HG03432 (cell line): ENCODE data around the gene RPL28.
"Not testable (repeated sequence)": the region's sequence is repeated elsewhere in the genome, so short reads cannot be mapped to it uniquely, and the experiment has no call there.

Source experiments
- ATAC-seq: cut with Tn5 transposase; IDR thresholded peaks from one replicate; pipeline ENCODE4 v1.9.1; 2021; ENCODE audit warnings: mild to moderate bottlenecking, moderate library complexity; ENCODE audit not compliant: unreplicated experiment

The RPL28 gene

DNA sequence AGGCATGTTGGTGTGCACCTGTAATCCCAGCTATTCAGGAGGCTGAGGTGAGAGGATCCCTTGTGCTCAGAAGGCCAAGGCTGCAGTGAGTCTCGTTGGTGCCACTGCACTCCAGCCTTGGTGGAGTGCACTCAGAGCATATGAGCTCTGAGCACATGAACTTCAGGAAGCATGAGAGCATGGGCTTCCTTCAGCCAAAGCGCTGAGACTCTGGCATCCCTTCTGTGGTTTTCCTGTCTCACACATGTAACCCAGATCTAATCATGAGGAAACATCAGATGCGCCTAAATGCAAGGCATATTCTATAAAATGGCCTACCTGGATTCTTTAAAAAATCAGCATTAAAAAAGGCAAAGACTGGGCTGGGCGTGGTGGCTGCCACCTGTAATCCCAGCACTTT lies 35.5 kb downstream of the RPL28 start:
- not testable (repeated sequence) for ATAC-seq

GRCh38 chr19:55423225-55424005 lies 37.7 kb downstream of the RPL28 start:
- no peak for ATAC-seq

DNA sequence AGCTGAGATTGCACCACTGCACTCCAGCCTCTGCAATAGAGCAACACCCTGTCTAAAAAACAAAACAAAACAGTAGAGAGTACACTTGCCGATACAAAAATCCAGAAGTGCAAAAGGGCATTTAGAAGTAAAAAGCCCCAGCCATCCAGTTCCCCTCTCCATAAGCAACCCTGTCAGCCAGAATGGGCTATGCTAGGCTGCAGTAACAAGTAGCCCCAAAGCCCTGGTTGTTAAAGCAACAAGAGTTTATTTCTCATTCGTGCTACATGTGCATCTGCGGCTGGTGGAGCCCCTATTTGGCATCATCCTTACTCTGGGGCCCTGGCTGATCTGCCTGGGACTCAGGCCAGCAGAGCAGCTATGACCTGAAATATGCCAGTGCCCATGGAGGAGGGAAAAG lies 38.8 kb downstream of the RPL28 start:
- no peak for ATAC-seq

- ATAC-seq, result no peak
These were observed 40.3 kb downstream of the RPL28 start for GRCh38 chr19:55426042-55426441.

- ATAC-seq, result no peak
These were observed 45.5 kb downstream of the RPL28 start for GRCh38 chr19:55431183-55431582.

- ATAC-seq, result no peak
These were observed 46.7 kb downstream of the RPL28 start for GRCh38 chr19:55432241-55432959.

GRCh38 chr19:55433292-55433691 lies 47.6 kb downstream of the RPL28 start:
- no peak for ATAC-seq

DNA sequence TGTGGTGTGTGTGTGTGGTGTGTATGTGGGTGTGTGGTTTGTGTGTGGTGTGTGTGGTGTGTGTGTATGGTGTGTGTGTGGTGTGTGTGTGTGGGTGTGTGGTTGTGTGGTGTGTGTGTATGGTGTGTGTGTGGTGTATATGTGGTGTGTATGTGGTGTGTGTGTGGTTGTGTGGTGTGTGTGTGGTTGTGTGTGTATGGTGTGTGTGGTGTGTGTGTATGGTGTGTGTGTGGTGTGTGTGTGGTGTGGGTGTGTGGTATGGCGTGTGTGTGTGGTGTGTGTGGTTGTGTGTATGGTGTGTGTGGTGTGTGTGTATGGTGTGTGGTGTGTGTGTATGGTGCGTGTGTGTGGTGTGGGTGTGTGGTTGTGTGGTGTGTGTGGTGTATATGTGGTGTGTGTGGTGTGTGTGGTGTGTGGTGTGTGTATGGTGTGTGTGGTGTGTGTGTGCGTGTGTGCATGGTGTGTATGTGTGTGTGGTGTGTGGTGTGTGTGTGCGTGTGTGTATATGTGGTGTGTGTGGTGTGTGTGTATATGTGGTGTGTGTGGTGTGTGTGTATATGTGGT lies 48.7 kb downstream of the RPL28 start:
- no peak for ATAC-seq

GRCh38 chr19:55435020-55435419 lies 49.3 kb downstream of the RPL28 start:
- no peak for ATAC-seq

DNA sequence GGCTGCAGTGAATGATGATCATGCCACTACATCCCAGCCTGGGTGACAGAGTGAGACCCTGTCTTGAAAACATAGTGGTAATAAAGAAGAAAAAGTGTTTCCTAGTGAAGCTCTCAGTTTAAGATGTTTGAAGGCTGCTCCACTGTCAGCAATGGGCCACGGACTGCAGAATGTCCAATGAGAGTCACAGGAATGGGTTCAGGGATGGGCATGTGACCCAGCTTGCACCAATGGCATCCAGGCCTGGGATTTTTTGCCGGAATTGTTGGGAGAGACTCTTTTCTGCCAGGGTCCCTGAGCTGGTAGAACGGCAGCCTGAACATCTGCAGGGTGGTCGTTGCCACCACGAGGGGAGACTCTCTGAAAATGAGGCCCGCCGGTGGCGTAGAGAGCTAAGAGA lies 51.1 kb downstream of the RPL28 start:
- no peak for ATAC-seq

DNA sequence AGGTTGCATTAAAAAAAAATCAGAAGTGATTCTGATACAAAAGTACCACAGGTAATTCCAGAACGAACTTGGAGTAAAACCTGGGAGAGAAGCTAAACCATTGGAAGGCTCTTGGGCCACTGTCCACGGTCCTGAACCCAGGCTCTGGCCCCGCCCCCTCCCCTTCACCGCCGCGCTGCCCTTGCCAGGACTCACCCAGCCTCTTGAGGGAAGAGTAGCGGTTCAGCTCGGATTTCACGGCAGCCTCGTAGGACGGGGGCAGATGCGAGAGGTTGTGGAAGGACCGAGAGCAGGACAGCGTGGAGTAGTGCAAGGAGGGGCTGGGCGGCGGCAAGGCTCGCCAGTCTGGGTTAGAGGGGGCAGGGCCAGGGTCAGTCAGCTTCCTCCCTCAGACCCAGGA lies 51.7 kb downstream of the RPL28 start:
- ATAC-seq, result no peak

DNA sequence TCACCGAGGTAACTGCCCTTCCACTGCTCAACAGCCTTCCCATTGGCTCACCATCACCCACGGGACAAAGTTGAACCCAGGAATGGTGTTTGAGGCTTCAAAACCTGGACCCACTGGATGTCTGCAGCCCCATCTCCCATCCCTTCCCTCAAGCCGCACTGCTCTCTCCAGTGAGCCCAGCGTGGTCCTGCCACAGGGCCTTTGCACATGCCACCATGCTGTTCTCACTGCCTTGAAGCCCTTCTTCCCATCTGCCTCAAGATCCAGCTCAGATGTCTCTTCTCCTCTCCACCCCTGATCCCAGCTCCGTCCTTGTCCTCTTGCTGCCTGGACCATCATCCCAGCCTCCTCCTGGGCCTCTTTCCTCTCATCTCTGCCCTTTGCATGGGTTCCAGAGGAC lies 53.3 kb downstream of the RPL28 start:
- no peak for ATAC-seq

DNA sequence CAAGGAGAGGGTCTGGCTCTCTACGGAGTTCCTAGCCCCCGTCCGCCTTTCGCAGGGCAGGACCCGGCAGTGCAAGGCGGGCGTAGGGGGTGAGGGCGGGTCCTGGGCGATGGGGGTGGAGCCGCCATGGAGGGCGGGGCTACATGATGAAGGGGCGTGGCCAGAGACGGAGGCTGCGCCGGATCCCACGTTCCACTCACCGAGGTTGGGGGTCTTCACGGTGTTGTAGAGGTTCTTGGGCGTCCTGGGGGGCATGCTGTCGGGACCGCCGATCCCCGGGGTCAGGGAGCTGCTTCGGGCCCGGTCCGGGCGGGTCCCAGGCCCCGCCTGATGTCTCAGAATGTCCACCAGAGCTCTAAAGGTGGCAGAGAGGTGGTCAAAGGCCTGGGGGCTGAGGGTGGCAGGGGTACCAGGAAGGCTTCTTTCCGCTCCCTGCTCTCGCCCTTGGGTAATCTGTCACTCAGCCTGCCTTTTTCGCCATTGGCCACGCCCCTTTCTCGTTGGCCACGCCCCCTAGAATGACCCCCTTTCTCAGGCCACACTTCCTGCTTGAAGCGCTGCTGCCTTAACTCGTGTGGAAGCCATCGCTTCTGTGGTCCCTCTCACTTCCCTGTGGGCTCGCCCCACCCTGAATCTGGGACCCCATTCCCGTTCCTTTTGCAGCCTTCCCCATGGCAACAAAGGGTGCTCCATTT lies 54.8 kb downstream of the RPL28 start:
- no peak for ATAC-seq

DNA sequence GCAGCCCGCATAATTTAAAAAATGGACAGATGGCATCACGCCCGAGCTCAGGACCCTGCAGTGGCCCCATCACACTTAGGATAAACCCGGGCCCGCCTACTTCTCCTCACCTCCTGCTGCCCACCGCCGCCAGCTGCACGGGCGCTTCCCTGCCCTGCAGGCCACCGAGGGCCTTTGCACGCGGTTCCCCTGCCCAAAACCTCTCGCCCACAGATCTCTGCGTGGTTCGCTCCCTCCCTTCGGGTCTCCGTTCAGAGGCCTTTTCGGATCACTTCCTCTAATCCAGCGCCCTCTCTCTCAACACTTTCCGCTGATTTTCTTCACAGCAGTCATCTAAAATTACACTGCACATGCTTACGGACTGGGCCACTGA lies 55.6 kb downstream of the RPL28 start:
- ATAC-seq, result no peak

GRCh38 chr19:55441692-55442321 lies 56.1 kb downstream of the RPL28 start:
- ATAC-seq, result no peak

- ATAC-seq, result no peak
These were observed 56.7 kb downstream of the RPL28 start for GRCh38 chr19:55442372-55442961.

DNA sequence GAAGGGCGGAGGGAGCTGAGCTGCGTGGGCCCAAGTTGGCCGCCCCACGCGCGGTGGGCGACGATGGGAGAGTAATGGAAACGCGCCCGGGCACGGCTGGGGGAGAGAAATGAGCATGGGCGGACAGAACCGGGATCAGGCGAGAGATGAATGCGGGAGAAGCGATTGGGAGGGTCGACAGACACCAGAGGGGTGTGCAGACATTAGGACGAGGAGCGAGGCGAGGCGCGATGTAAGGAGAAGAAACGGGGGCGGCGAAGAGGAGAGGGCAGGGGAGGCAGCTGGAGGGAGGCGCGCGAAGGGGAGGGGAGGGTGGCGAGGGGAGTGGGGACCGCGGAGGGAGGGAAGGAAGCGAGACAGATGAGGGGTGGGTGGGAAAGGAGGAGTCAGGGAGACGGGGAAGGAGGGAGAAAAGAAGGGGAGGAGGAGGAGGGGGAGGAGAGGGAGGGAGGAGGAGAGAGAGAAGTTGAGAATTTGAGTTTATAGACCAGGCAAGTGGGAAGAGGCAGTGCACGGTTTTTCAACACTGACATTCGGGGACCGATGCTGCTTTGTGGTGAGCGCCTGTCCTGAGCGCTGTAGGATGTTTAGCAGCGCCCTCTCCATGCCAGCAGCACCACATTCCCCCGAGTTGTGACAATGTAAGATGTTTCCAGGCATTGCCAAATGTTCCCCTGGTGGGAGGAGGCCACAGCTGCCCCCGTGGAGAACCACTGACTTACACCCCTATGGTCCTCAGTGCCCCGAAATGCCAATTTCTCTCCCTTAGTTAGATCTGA lies 57.5 kb downstream of the RPL28 start, which contains the start of gene SHISA7:
Gene SHISA7, minus strand, starts transcription at position 256 of the 779 bp plus-strand sequence. CDS start 437 bp downstream, outside the sequence.
- ATAC-seq, result no peak

DNA sequence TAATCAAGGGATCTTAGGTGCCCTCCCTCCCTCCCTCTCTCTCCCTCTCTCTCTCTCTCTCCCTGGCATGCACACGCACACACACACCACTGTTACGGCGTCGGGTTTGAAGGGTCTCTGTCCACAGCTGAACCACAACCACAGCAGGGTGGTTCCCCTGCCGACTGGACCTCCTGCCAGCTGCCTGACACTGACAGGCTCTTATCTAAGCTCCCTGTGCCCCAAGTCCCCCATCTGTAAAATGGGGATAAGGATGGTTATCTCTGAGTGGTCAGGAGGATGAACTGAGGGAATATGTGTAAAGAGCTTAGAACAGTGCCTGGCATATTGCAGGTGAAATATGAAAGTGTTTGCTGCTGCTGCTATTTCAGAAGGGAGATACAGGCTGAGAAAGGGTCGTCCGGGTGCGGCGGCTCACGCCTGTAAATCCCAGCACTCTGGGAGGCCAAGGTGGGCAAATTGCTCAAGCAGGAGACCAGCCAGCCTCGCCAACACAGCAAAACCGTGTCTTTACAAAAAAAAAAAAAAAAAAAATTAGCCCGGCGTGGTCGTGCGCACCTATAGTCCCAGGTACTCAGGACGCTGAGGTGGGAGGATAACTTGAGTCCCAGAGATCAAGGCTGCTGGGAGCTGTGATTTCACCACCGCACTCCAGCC lies 58.2 kb downstream of the RPL28 start:
- ATAC-seq, result no peak

DNA sequence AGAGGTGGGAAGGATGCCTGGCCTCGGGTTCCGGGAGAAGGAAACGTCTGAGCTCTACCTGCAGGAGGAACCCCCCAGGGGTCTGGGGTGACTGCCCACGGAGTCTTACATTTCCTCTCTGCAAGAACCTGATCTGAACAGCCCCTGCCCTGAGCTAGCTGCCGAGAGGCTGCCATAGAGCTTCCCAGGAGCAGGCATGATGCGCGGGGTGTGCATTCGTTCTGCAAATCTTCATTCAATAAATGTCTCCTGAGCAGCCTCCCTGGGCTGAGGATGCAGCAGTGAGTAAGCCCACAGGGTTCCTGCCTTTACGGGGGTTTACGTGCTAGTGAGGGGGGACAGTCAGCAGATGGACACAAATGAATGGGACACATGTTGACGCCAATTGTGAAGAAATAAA lies 58.9 kb downstream of the RPL28 start:
- ATAC-seq, result no peak
